WI38 (cell line): ENCODE results near the gene ZSCAN18.

ENCODE experiments used
- H3K4me3 ChIP-seq: 2 replicates; pipeline ENCODE4 v1.5.1; 2011; ENCODE audit warnings: low read depth, mild to moderate bottlenecking, control low read depth, low read length
- CTCF ChIP-seq: IDR thresholded peaks from 2 replicates; pipeline ENCODE4 v1.5.1; 2012; ENCODE audit warnings: low read depth, mild to moderate bottlenecking, control low read depth, low read length

Gene ZSCAN18

GRCh38 chr19:58052256-58052655, 45.8 kb downstream of the ZSCAN18 start:
- no peak for TF ChIP-seq CTCF
- no peak overlapping the region for H3K4me3 ChIP-seq

- no peak for TF ChIP-seq CTCF
- no peak overlapping the region for H3K4me3 ChIP-seq
Observed at GRCh38 chr19:58047672-58048071, 50.4 kb downstream of the ZSCAN18 start.

DNA sequence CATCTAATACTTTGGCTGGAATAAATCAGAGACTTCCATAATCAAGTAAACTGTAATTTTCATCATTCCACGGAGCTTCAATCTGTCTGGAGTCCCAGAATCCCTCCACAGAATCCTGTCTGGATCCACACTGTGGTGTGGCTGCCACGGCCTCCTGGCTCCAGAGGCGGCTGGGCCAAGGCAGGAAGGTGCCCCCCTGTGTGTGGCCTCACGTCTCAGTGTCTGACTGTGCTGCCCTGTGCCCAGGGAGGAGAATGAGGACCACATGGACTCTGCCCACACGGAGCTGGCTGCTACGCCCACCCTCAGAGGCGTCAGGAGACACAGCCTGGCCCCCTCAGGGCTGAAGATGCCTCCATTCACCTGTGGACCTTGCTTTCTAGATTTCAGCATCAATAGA, 51.2 kb downstream of the ZSCAN18 start:
- no peak overlapping the region for H3K4me3 ChIP-seq
- TF ChIP-seq CTCF = no peak

DNA sequence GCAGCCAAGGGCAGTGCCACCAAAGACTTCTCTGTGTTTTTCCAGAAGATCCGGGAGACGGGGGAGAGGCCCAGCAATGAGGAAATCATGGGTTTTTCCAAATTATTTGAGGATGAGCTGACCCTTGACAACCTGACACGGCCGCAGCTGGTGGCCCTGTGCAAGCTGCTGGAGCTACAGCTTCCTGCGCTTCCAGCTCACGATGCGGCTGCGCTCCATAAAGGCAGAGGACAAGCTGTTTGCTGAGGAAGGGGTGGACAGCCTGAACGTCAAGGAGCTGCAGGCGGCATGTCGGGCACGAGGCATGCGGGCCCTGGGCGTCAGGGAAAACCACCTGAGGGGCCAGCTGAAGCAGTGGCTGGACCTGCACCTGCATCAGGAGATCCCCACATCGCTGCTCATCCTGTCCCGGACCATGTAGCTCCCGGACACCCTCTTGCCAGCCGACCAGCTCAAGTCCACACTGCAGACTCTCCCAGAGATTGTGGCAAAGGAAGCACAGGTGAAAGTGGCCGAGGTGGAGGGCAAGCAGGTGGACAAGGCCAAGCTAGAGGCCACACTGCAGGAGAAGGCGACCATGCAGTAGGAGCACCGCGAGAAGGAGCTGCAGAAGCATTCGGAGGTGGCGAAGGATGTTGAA, 52.5 kb downstream of the ZSCAN18 start:
- TF ChIP-seq CTCF = no peak
- no peak overlapping the region for H3K4me3 ChIP-seq

- no peak overlapping the region for H3K4me3 ChIP-seq
- TF ChIP-seq CTCF = no peak
Observed at GRCh38 chr19:58044886-58045285, 53.1 kb downstream of the ZSCAN18 start.

GRCh38 chr19:58044391-58044790, 53.6 kb downstream of the ZSCAN18 start:
- no peak for TF ChIP-seq CTCF
- no peak overlapping the region for H3K4me3 ChIP-seq

GRCh38 chr19:58042495-58043340, 55.3 kb downstream of the ZSCAN18 start:
- no peak overlapping the region for H3K4me3 ChIP-seq
- TF ChIP-seq CTCF = no peak
